HFFc6 (cell line): ENCODE data around the gene C2CD4D. TPM values are rescaled to one million over a fixed set of nuclear protein-coding genes. Genes with fewer than 3 reads are reported as not detected.

Experiments used
- DNase-seq: peaks from one replicate; pipeline ENCODE4 v3.0.0-alpha.2; 2018
- H3K27ac Mint-ChIP-seq: 2 replicates; pipeline ENCODE4 v1.8.0; 2020; ENCODE audit warnings: mild to moderate bottlenecking, mixed read lengths
- H3K27me3 Mint-ChIP-seq: 2 replicates; pipeline ENCODE4 v1.8.0; 2021; ENCODE audit warnings: mild to moderate bottlenecking, moderate library complexity, mixed read lengths; ENCODE audit not compliant: insufficient read depth
- H3K36me3 Mint-ChIP-seq: 2 replicates; pipeline ENCODE4 v1.8.0; 2021; ENCODE audit warnings: low read depth, mixed read lengths
- H3K4me1 Mint-ChIP-seq: 2 replicates; pipeline ENCODE4 v1.8.0; 2020; ENCODE audit warnings: low read depth, mixed read lengths
- H3K4me3 Mint-ChIP-seq: 2 replicates; pipeline ENCODE4 v1.8.0; 2020; ENCODE audit warnings: mild to moderate bottlenecking, moderate library complexity, mixed read lengths
- H3K9me3 Mint-ChIP-seq: 2 replicates; pipeline ENCODE4 v1.8.0; 2020; ENCODE audit warnings: mild to moderate bottlenecking, mixed read lengths
- CTCF ChIP-seq: fragments of 200-600 bp; sonication (generic); IDR thresholded peaks from 2 replicates; pipeline ENCODE4 v1.5.0; 2021; ENCODE audit warnings: antibody characterized with exemption, mild to moderate bottlenecking
- total RNA-seq, 6 experiments: library from RNA; stranded (reverse); fragmentation: NEBNext Ultra II Directional; extraction: Animal tissue kit (Norgen Biotek cat#: 25700); gene quantifications; 2 replicates in 1 of 6; 3 replicates in 5 of 6; pipeline ENCODE4 v1.2.3, GENCODE V29; 2021

The C2CD4D gene
- total RNA-seq, 6 experiments from 2014 or later, result not detected

- Mint-ChIP-seq H3K36me3 (no peaks in the 10 kb centered on the region), H3K4me3 (no peak overlapping the region), H3K9me3 (no peaks in the 10 kb centered on the region), H3K27ac (no peak overlapping the region), H3K4me1 (peaks cover 8% of the 10 kb centered on the region), H3K27me3 (peaks cover 47% of the 10 kb centered on the region)
- peak; percentile 11 for DNase-seq
- no peak for TF ChIP-seq CTCF
Measured at GRCh38 chr1:151799179-151800022, 40.2 kb downstream of the C2CD4D start.

GRCh38 chr1:151798571-151798970 lies 41.0 kb downstream of the C2CD4D start:
- peaks cover 8% of the 10 kb centered on the region for H3K4me1 Mint-ChIP-seq
- no peak for TF ChIP-seq CTCF
- DNase-seq, result no peak
- H3K27ac Mint-ChIP-seq, result no peak overlapping the region
- H3K4me3 Mint-ChIP-seq, result no peak overlapping the region
- H3K27me3 Mint-ChIP-seq, result peaks cover 39% of the 10 kb centered on the region
- no peaks in the 10 kb centered on the region for H3K9me3 Mint-ChIP-seq
- no peaks in the 10 kb centered on the region for H3K36me3 Mint-ChIP-seq

- Mint-ChIP-seq H3K4me3 (peak overlapping the region; percentile 89), H3K36me3 (no peaks in the 10 kb centered on the region), H3K27ac (no peak overlapping the region; the same call in 1 of the 2 replicates), H3K4me1 (peaks cover 25% of the 10 kb centered on the region), H3K9me3 (no peaks in the 10 kb centered on the region), H3K27me3 (peaks cover 14% of the 10 kb centered on the region)
- no peak for DNase-seq
- TF ChIP-seq CTCF, result no peak
Measured at GRCh38 chr1:151790940-151791651, 48.5 kb downstream of the C2CD4D start.

GRCh38 chr1:151790071-151790939 lies 49.3 kb downstream of the C2CD4D start, which contains the start of gene TDRKH:
Gene TDRKH, minus strand, starts transcription at chr1:151790500. Its CDS starts 7,478 bp downstream, at chr1:151783022.
- H3K27ac Mint-ChIP-seq, result no peak within 1 kb of the TSS; the same call in 1 of the 2 replicates
- no peaks in the 10 kb centered on the region for H3K36me3 Mint-ChIP-seq
- H3K4me3 Mint-ChIP-seq, result peak within 1 kb of the TSS; percentile 89
- peak; percentile 55 for TF ChIP-seq CTCF
- DNase-seq, result peak; percentile 99
- H3K4me1 Mint-ChIP-seq, result peaks cover 25% of the 10 kb centered on the region
- H3K27me3 Mint-ChIP-seq, result peaks cover 11% of the 10 kb centered on the region
- no peaks in the 10 kb centered on the region for H3K9me3 Mint-ChIP-seq

Other genes with a start within 250 kb of the C2CD4D start
- 10 to 100 TPM; 29.2 to 31.8 (median 31.0) TPM for gene SNX27, start 227.8 kb downstream of the C2CD4D start, total RNA-seq
- gene CELF3, start 123.0 kb downstream of the C2CD4D start, total RNA-seq, result not detected
- gene RIIAD1, start 118.3 kb downstream of the C2CD4D start, total RNA-seq, result not detected
- gene MRPL9, start 76.3 kb downstream of the C2CD4D start, total RNA-seq, result 100 to 1,000 TPM in 2 of 6 experiments, 10 to 100 TPM in 4; 91.4 to 116 (median 96.2) TPM
- 1 to 10 TPM; 1.1 to 2.0 (median 1.5) TPM for gene TDRKH, start 49.3 kb downstream of the C2CD4D start, total RNA-seq
- not detected for gene LINGO4, start 34.4 kb downstream of the C2CD4D start, total RNA-seq
- gene RORC, start 8.0 kb downstream of the C2CD4D start, total RNA-seq, result not detected
- gene THEM5, start 13.9 kb upstream of the C2CD4D start, total RNA-seq, result not detected
- gene THEM4, start 69.7 kb upstream of the C2CD4D start, total RNA-seq, result 10 to 100 TPM in 1 of 6 experiments, 1 to 10 TPM in 5; 8.0 to 10.1 (median 9.3) TPM
- gene S100A10, start 154.0 kb upstream of the C2CD4D start, total RNA-seq, result 100 to 1,000 TPM; 390 to 518 (median 442) TPM
- gene S100A11, start 197.2 kb upstream of the C2CD4D start, total RNA-seq, result 1,000 to 10,000 TPM; 1,164 to 1,256 (median 1,179) TPM
- not detected for gene TCHHL1, start 249.2 kb upstream of the C2CD4D start, total RNA-seq